DND-41 (cell line): ENCODE results near the gene PHF20.

Experiments used
- ATAC-seq: fragments of 200-7000 bp; cut with Tn5 transposase; 3 replicates; pipeline ENCODE4 v1.9.1; 2021; ENCODE audit warnings: low read depth; ENCODE audit not compliant: insufficient read depth
- DNase-seq: peaks from one replicate; pipeline ENCODE4 v3.0.0-alpha.2; 2020
- H2AFZ ChIP-seq: 2 replicates; pipeline ENCODE4 v1.6.0; 2012; ENCODE audit warnings: low read depth, low read length
- H3K27ac ChIP-seq: 2 replicates; pipeline ENCODE4 v1.5.1; 2012; ENCODE audit warnings: low read length, inconsistent platforms
- H3K27me3 ChIP-seq: fragments of 200-600 bp; sonication (generic); 2 replicates; pipeline ENCODE4 v1.6.0; 2012; ENCODE audit warnings: low read length, mild to moderate bottlenecking, inconsistent platforms; ENCODE audit not compliant: insufficient read depth, poor library complexity
- H3K36me3 ChIP-seq: 2 replicates; pipeline ENCODE4 v1.5.1; 2012; ENCODE audit warnings: low read length, inconsistent platforms; ENCODE audit not compliant: insufficient read depth
- H3K4me1 ChIP-seq: 2 replicates; pipeline ENCODE4 v1.5.1; 2012; ENCODE audit warnings: mild to moderate bottlenecking, low read length; ENCODE audit not compliant: insufficient read depth
- H3K4me2 ChIP-seq: 2 replicates; pipeline ENCODE4 v1.6.0; 2012; ENCODE audit warnings: mild to moderate bottlenecking, moderate library complexity, low read length, inconsistent platforms; ENCODE audit not compliant: insufficient read depth
- H3K4me3 ChIP-seq, 2 experiments: fragments of 200-600 bp in 1 of 2; shearing (Covaris generic) in 1 of 2; 2 replicates each; pipeline ENCODE4 v1.5.1; 2012 to 2016; ENCODE audit warnings: inconsistent platforms in 2 of 2, low read length in 2 of 2, mild to moderate bottlenecking in 2 of 2, low read depth in 1 of 2, moderate library complexity in 1 of 2
- H3K79me2 ChIP-seq: 2 replicates; pipeline ENCODE4 v1.6.0; 2012; ENCODE audit warnings: low read length, inconsistent platforms; ENCODE audit not compliant: insufficient read depth
- H3K9ac ChIP-seq: 2 replicates; pipeline ENCODE4 v1.6.0; 2012; ENCODE audit warnings: low read depth, mild to moderate bottlenecking, inconsistent platforms, low read length, moderate library complexity
- H3K9me3 ChIP-seq: 2 replicates; pipeline ENCODE4 v1.5.1; 2012; ENCODE audit warnings: low read length, moderate library complexity, mild to moderate bottlenecking, inconsistent platforms; ENCODE audit not compliant: insufficient read depth, severe bottlenecking
- H4K20me1 ChIP-seq: 2 replicates; pipeline ENCODE4 v1.6.0; 2012; ENCODE audit warnings: low read length; ENCODE audit not compliant: insufficient read depth
- EZH2 ChIP-seq: IDR thresholded peaks from 3 replicates; pipeline ENCODE4 v1.6.1; 2012; ENCODE audit warnings: borderline replicate concordance, low read depth, mild to moderate bottlenecking, moderate library complexity, low read length, inconsistent platforms; ENCODE audit not compliant: severe bottlenecking
- TF ChIP-seq, protein P1 (sequence below): IDR thresholded peaks from 2 replicates; pipeline ENCODE4 v1.5.1; 2012; ENCODE audit warnings: borderline replicate concordance, low read length, moderate library complexity, mild to moderate bottlenecking; ENCODE audit not compliant: poor library complexity, severe bottlenecking; ENCODE audit errors: extremely low read depth

PHF20 gene

DNA sequence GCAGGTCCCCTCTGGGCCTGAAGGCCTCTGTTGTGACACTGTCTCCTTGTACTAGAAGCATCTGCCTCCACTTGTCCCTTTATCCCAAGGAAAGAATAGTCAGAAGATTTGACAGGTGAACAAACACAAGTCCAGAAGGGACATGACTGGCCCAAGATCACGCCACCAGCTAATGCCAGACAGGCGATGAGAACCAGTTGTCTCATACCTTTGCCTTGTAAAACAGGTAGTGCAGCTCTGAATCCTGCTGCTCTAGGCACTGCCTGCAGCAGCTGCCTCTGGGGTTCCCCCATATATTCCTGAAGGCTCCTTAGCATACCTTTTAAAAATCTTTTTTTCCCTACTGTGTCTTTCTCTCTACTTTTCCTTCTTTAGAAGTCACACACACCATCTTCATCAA, 157.5 kb downstream of the PHF20 start:
- no peaks in the 10 kb centered on the region for H3K27me3 ChIP-seq
- no peaks in the 10 kb centered on the region for H3K4me1 ChIP-seq
- H3K9me3 ChIP-seq = no peaks in the 10 kb centered on the region
- no peak for ATAC-seq
- no peak for DNase-seq
- H4K20me1 ChIP-seq = peaks cover 1% of the 10 kb centered on the region; the same call in 1 of the 2 replicates
- H3K79me2 ChIP-seq = no peaks in the 10 kb centered on the region
- no peak overlapping the region for H3K4me3 ChIP-seq
- H3K36me3 ChIP-seq = peaks cover 70% of the 10 kb centered on the region
- no peak for TF ChIP-seq EZH2
- TF ChIP-seq, protein P1, sequence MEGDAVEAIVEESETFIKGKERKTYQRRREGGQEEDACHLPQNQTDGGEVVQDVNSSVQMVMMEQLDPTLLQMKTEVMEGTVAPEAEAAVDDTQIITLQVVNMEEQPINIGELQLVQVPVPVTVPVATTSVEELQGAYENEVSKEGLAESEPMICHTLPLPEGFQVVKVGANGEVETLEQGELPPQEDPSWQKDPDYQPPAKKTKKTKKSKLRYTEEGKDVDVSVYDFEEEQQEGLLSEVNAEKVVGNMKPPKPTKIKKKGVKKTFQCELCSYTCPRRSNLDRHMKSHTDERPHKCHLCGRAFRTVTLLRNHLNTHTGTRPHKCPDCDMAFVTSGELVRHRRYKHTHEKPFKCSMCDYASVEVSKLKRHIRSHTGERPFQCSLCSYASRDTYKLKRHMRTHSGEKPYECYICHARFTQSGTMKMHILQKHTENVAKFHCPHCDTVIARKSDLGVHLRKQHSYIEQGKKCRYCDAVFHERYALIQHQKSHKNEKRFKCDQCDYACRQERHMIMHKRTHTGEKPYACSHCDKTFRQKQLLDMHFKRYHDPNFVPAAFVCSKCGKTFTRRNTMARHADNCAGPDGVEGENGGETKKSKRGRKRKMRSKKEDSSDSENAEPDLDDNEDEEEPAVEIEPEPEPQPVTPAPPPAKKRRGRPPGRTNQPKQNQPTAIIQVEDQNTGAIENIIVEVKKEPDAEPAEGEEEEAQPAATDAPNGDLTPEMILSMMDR = no peak
- no peak overlapping the region for H3K27ac ChIP-seq
- no peak overlapping the region for H3K9ac ChIP-seq
- no peak overlapping the region for H2AFZ ChIP-seq
- H3K4me2 ChIP-seq = no peak overlapping the region

DNA sequence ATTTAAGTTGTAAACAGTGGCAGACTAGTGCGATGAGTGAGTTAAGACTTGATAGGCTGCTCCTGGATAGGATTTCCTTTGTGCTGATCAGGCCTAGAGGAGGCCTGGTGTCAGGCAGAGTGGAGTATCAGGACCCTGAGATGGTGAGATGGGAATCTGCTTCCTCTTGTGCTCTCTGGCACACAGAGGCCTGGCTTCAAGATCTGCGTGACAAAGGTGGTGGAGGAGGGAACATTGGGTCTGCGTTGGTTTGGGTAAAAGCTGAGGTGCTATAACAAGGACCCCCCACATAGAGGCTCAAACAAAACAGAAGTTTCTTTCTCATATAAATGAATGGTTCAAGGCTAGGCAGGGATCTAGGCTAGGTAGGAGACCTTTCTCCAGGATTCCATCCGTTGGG, 162.2 kb downstream of the PHF20 start:
- TF ChIP-seq, protein P1 = no peak
- no peak for TF ChIP-seq EZH2
- ATAC-seq = no peak
- Histone ChIP-seq H3K4me1 (no peaks in the 10 kb centered on the region), H3K27ac (no peak overlapping the region), H4K20me1 (0 out of 2 replicates have a peak, but pooled peaks cover 4% of the 10 kb centered on the region), H3K9ac (no peak overlapping the region), H3K79me2 (no peaks in the 10 kb centered on the region), H3K36me3 (peaks cover 67% of the 10 kb centered on the region), H3K27me3 (no peaks in the 10 kb centered on the region), H3K4me2 (no peak overlapping the region), H3K4me3 (no peak overlapping the region), H2AFZ (no peak overlapping the region), H3K9me3 (no peaks in the 10 kb centered on the region)
- DNase-seq = no peak

DNA sequence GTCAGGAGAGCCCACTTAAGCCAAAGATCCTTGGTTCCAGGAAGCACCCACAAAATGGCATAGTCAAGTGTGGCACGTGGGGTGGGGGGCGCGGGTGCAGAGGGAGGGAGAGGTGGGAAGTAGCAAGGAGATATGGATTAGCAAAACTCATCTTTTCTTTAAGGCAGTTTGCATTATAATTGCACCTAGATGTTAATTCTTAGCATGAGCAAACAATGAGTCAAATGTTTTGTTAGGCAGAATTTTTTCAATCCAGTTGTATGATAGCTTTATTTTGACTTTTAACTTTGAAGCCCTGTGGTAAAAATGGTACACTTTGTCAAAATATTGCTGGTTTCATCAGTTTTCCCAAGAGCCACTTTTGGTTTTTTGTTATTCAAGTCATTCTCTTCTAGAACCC, 167.4 kb downstream of the PHF20 start:
- 0 out of 2 replicates have a peak, but pooled peaks cover 3% of the 10 kb centered on the region for H4K20me1 ChIP-seq
- TF ChIP-seq, protein P1 = no peak
- no peak for TF ChIP-seq EZH2
- no peak overlapping the region for H2AFZ ChIP-seq
- H3K27me3 ChIP-seq = no peaks in the 10 kb centered on the region
- no peaks in the 10 kb centered on the region for H3K79me2 ChIP-seq
- H3K36me3 ChIP-seq = peaks cover 73% of the 10 kb centered on the region
- no peak overlapping the region for H3K27ac ChIP-seq
- no peak overlapping the region for H3K4me2 ChIP-seq
- no peak for DNase-seq
- no peak overlapping the region for H3K9ac ChIP-seq
- H3K4me1 ChIP-seq = no peaks in the 10 kb centered on the region
- H3K9me3 ChIP-seq = no peaks in the 10 kb centered on the region
- no peak for ATAC-seq
- H3K4me3 ChIP-seq = no peak overlapping the region

DNA sequence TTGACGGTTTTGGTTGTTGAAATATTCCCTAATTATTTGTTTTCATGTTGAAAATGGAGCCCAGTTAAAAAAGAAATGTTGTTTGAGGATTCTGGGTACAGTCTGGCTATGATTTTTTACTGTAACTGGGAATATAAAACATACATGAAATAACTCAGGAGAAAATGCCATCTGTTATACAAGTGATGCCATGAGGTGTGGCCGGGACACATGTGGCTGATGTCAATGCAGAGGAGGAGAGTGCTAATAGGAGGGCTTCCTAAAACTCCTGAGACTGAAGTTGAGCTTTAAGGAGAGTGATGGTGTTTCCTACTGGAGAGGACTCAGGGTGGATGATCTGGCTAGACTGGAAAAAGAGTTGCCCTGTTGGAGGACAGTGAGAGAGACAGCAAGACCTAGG, 169.8 kb downstream of the PHF20 start:
- Histone ChIP-seq H3K9ac (no peak overlapping the region), H3K4me1 (no peaks in the 10 kb centered on the region), H3K27ac (no peak overlapping the region), H3K27me3 (no peaks in the 10 kb centered on the region), H2AFZ (no peak overlapping the region), H3K9me3 (no peaks in the 10 kb centered on the region), H3K4me3 (no peak overlapping the region), H3K79me2 (no peaks in the 10 kb centered on the region), H3K4me2 (no peak overlapping the region), H3K36me3 (peaks cover 72% of the 10 kb centered on the region), H4K20me1 (no peaks in the 10 kb centered on the region; the same call in 1 of the 2 replicates)
- no peak for DNase-seq
- TF ChIP-seq, protein P1 = no peak
- TF ChIP-seq EZH2 = no peak
- ATAC-seq = no peak
